Tibial nerve (tissue), 4 donors: ENCODE results near the gene CACYBP. TPM values are rescaled to one million over a fixed set of nuclear protein-coding genes. Genes with fewer than 3 reads are reported as not detected.

ENCODE experiments used
- DNase-seq, 2 donors: peaks; one replicate each; pipeline ENCODE4 v3.0.0-alpha.2; 2019; ENCODE audit warnings: low spot score in 2 of 2
- H3K27ac ChIP-seq, 4 donors: fragments of 200-600 bp; sonication (generic) in 3 of 4; one replicate each; pipeline ENCODE4 v1.5.1; 2017 to 2019; ENCODE audit warnings: mild to moderate bottlenecking in 1 of 4
- H3K27me3 ChIP-seq, 2 donors: fragments of 200-600 bp; sonication (generic) in 1 of 2; one replicate each; pipeline versions ENCODE4 v1.5.1 to v1.6.0; 2017 to 2019
- H3K36me3 ChIP-seq, 3 donors: fragments of 200-600 bp; sonication (generic); one replicate each; pipeline ENCODE4 v1.5.1; 2018 to 2019
- H3K4me1 ChIP-seq, 4 donors: fragments of 200-600 bp; sonication (generic) in 3 of 4; one replicate each; pipeline ENCODE4 v1.5.1; 2017 to 2019
- H3K4me3 ChIP-seq, 4 donors: fragments of 200-600 bp; sonication (generic) in 3 of 4; one replicate each; pipeline ENCODE4 v1.5.1; 2017 to 2019; ENCODE audit warnings: mild to moderate bottlenecking in 1 of 4, moderate library complexity in 1 of 4
- H3K9me3 ChIP-seq, 4 donors: fragments of 200-600 bp; sonication (generic) in 3 of 4; one replicate each; pipeline ENCODE4 v1.5.1; 2017 to 2019
- EP300 ChIP-seq, 2 donors: sonication (generic); formaldehyde crosslinking; IDR thresholded peaks; one replicate each; pipeline ENCODE4 v1.6.1; 2017; ENCODE audit warnings: antibody characterized with exemption in 2 of 2, mild to moderate bottlenecking in 1 of 2
- POLR2A ChIP-seq, 2 donors: fragments of 450-650 bp; IDR thresholded peaks; one replicate each; pipeline ENCODE4 v1.6.1; 2017; ENCODE audit warnings: antibody characterized with exemption in 2 of 2, mild to moderate bottlenecking in 2 of 2, moderate library complexity in 2 of 2
- WGBS, 2 donors: methylation state at CpG; one replicate each; pipeline ENCODE4 v1.1.5; 2018; 5-methylcytosine and 5-hydroxymethylcytosine counted together
- total RNA-seq, 4 donors: library from RNA; depleted of rRNA; stranded (reverse); fragments of >200 nt; gene quantifications; one replicate each; pipeline ENCODE4 v1.1.0, GENCODE V29; 2016
- TF ChIP-seq, protein P1 (sequence below), 5 experiments: fragments of 200-600 bp in 3 of 5; fragments of 450-650 bp in 2 of 5; sonication (generic) in 3 of 5; IDR thresholded peaks; one replicate each; pipeline ENCODE4 v1.5.1; 2016 to 2019; ENCODE audit warnings: antibody characterized with exemption in 5 of 5, mild to moderate bottlenecking in 3 of 5, moderate library complexity in 2 of 5

The CACYBP gene
- total RNA-seq, 4 donors from 2014 or later = 60.8 to 165 (median 78.2) TPM

DNA sequence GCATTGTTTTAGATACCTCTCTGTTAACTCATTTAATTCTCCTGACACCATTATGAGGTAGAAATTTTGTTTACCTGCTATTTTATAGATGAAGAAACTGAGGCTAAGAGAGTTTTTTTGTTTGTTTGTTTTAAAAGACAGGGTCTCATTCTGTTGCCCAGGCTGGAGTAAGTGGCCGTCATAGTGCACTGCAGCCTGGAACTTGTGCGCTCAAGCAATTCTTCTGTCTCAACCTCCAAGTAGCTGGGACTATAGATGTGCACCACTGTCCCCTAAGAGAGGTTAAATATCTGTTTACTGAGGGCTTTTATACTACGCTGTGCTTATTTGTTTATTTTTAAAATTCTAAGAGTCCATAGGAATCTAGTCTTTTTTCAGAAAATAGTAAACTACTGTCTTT, 43.7 kb upstream of the CACYBP start:
- no peak for DNase-seq
- Histone ChIP-seq H3K27me3 (no peaks in the 10 kb centered on the region), H3K27ac (no peak overlapping the region), H3K4me1 (peaks cover 0 to 20% (median 0%) of the 10 kb centered on the region in 4 donors), H3K4me3 (no peak overlapping the region), H3K36me3 (no peaks in the 10 kb centered on the region), H3K9me3 (no peaks in the 10 kb centered on the region)
- 72 to 76% methylated on average over 3 of the region's 3 CpGs for WGBS, 2 donors
- TF ChIP-seq, protein P1, sequence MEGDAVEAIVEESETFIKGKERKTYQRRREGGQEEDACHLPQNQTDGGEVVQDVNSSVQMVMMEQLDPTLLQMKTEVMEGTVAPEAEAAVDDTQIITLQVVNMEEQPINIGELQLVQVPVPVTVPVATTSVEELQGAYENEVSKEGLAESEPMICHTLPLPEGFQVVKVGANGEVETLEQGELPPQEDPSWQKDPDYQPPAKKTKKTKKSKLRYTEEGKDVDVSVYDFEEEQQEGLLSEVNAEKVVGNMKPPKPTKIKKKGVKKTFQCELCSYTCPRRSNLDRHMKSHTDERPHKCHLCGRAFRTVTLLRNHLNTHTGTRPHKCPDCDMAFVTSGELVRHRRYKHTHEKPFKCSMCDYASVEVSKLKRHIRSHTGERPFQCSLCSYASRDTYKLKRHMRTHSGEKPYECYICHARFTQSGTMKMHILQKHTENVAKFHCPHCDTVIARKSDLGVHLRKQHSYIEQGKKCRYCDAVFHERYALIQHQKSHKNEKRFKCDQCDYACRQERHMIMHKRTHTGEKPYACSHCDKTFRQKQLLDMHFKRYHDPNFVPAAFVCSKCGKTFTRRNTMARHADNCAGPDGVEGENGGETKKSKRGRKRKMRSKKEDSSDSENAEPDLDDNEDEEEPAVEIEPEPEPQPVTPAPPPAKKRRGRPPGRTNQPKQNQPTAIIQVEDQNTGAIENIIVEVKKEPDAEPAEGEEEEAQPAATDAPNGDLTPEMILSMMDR (IDR thresholded peaks at IDR 0.05) = no peak
- TF ChIP-seq EP300 (IDR thresholded peaks at IDR 0.05) = no peak
- TF ChIP-seq POLR2A (IDR thresholded peaks at IDR 0.05) = no peak

DNA sequence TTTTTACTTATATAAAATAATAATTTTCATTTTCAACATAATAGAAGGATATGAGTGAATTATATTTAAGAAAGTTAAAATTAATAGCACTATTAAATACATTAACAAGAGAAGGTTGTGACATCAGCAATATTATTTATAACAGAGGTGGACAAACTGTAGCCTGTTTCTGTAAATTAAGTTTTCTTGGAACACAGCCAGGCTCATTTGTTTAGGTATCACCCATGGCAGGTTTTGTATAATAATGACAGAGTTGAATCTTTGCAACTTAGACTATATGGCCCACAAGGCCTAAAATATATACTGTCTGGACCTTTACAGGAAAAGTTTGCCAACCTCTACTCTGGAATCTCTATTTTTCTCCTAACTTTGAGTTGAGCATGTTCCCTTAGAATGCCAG, 42.8 kb upstream of the CACYBP start:
- TF ChIP-seq, protein P1 (IDR thresholded peaks at IDR 0.05) = no peak
- TF ChIP-seq EP300 (IDR thresholded peaks at IDR 0.05) (no peak), POLR2A (IDR thresholded peaks at IDR 0.05) (no peak)
- Histone ChIP-seq H3K9me3 (no peaks in the 10 kb centered on the region), H3K36me3 (no peaks in the 10 kb centered on the region), H3K27me3 (no peaks in the 10 kb centered on the region), H3K27ac (no peak overlapping the region), H3K4me3 (no peak overlapping the region), H3K4me1 (peaks cover 0 to 20% (median 0%) of the 10 kb centered on the region in 4 donors)
- no peak for DNase-seq

DNA sequence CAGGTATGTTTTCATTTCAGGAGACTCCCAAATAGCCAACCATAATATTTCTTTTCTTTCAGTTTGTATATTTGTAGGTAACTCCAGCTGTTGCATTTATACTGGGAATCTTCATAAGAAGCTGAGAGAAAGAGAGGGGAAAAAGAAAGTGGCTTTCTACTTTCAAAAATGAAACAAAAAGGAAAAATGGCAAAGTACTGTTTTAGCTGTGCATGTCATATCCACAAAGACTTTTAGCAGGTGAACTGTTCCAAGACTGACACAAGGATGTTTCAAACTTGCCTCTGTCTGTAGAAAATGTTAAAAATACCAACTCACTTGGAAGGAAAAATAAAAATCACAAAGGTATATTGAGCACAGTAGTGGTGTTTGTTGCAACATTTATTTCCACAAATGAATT, 41.9 kb upstream of the CACYBP start:
- no peak for DNase-seq
- TF ChIP-seq EP300 (IDR thresholded peaks at IDR 0.05) (no peak), POLR2A (IDR thresholded peaks at IDR 0.05) (no peak)
- TF ChIP-seq, protein P1 (IDR thresholded peaks at IDR 0.05) = no peak
- Histone ChIP-seq H3K4me3 (no peak overlapping the region), H3K9me3 (no peaks in the 10 kb centered on the region), H3K27ac (no peak overlapping the region), H3K27me3 (no peaks in the 10 kb centered on the region), H3K36me3 (no peaks in the 10 kb centered on the region), H3K4me1 (peaks cover 0 to 22% (median 0%) of the 10 kb centered on the region in 4 donors)

DNA sequence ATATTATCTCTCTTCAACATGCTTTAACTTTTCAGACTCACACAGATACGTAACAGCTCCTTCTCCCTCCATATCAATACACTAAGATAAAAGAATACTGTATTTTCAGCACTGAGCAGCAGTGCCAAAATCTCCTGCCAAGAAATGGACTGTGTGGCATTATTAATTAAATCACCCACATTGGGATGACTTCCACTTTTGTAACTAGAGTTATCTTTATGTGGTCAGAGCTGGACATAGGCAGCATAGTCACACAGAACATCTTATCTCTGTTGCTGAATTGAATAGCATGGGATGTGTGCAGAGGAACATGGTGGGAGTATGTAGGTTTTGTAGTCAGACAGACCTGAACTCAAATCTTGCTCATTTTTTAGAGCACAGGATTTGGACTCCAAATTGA, 41.4 kb upstream of the CACYBP start:
- no peak overlapping the region for H3K27ac ChIP-seq
- H3K4me1 ChIP-seq = peaks cover 0 to 25% (median 0%) of the 10 kb centered on the region in 4 donors
- no peaks in the 10 kb centered on the region for H3K9me3 ChIP-seq
- 56 to 63% methylated on average over 1 of the region's 1 CpG for WGBS, 2 donors
- no peaks in the 10 kb centered on the region for H3K36me3 ChIP-seq
- H3K27me3 ChIP-seq = no peaks in the 10 kb centered on the region
- DNase-seq = no peak
- TF ChIP-seq POLR2A (IDR thresholded peaks at IDR 0.05) = no peak
- TF ChIP-seq, protein P1 (IDR thresholded peaks at IDR 0.05) = no peak
- TF ChIP-seq EP300 (IDR thresholded peaks at IDR 0.05) = no peak
- no peak overlapping the region for H3K4me3 ChIP-seq

DNA sequence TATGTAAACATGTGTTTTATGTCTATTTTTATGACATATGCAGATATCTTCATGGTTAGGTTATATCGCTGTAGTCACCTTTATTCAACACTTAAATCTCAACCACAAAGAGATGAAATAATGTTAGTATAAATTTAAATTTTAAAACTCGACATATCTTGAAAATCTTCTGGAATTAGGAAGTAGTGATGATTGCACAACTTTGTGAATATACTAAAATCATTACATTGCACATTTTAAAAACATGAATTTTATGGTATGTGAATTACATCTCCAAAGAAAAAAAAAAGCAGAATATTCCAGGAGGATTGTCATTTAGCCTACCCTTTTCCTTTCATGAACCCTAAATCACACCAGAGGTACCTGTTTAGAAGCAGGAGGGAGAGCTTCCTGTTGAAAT, 39.4 kb upstream of the CACYBP start:
- no peaks in the 10 kb centered on the region for H3K9me3 ChIP-seq
- no peak for DNase-seq
- WGBS, 2 donors = 92 to 93% methylated on average over 2 of the region's 2 CpGs

More for the DNA sequence above, 39.4 kb upstream of the CACYBP start:
- TF ChIP-seq POLR2A (IDR thresholded peaks at IDR 0.05) (no peak), EP300 (IDR thresholded peaks at IDR 0.05) (no peak)
- TF ChIP-seq, protein P1 (IDR thresholded peaks at IDR 0.05) = no peak
- no peaks in the 10 kb centered on the region for H3K27me3 ChIP-seq
- H3K27ac ChIP-seq = no peak overlapping the region
- H3K36me3 ChIP-seq = no peaks in the 10 kb centered on the region
- H3K4me1 ChIP-seq = peaks cover 0 to 26% (median 13%) of the 10 kb centered on the region in 4 donors
- H3K4me3 ChIP-seq = no peak overlapping the region
